HL-60 (cell line): ENCODE measurements around the gene SLC25A17.

ENCODE experiments used
- GABPA ChIP-seq: IDR thresholded peaks from 2 replicates; pipeline ENCODE4 v1.6.1; 2012; ENCODE audit warnings: low read depth
- POLR2AphosphoS5 ChIP-seq: IDR thresholded peaks from 2 replicates; pipeline ENCODE4 v1.6.1; 2012; ENCODE audit warnings: low read depth
- SPI1 ChIP-seq: IDR thresholded peaks from 2 replicates; pipeline ENCODE4 v1.6.1; 2012; ENCODE audit warnings: low read depth, mild to moderate bottlenecking, borderline replicate concordance
- TF ChIP-seq, protein P1 (sequence below): IDR thresholded peaks from one replicate; pipeline ENCODE4 v1.5.1; 2011; ENCODE audit warnings: low read length, control low read depth, inconsistent platforms; ENCODE audit not compliant: insufficient read depth
- TF ChIP-seq, protein P2 (sequence below): IDR thresholded peaks from 2 replicates; pipeline ENCODE4 v1.6.1; 2012; ENCODE audit warnings: low read depth; ENCODE audit not compliant: insufficient replicate concordance

DNA sequence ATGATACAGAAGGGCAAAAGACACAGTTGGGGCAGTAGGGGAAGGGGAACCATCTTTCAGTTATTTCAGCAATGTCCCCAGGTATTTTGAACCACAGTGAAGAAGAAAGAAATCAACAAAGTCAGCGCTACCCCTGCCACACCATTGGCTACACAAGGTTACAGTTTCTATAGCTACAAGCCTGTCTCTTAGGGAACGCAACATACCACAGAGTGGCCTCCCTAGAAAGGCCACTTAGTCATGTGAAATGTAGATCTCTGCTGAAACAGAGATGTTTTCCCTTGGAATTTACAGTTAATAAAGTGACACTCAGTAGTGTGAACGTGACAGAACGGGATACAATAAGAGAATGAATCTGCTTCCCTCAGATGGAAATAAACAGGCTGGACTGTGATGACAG, 85.2 kb downstream of the SLC25A17 start:
- TF ChIP-seq, protein P1, sequence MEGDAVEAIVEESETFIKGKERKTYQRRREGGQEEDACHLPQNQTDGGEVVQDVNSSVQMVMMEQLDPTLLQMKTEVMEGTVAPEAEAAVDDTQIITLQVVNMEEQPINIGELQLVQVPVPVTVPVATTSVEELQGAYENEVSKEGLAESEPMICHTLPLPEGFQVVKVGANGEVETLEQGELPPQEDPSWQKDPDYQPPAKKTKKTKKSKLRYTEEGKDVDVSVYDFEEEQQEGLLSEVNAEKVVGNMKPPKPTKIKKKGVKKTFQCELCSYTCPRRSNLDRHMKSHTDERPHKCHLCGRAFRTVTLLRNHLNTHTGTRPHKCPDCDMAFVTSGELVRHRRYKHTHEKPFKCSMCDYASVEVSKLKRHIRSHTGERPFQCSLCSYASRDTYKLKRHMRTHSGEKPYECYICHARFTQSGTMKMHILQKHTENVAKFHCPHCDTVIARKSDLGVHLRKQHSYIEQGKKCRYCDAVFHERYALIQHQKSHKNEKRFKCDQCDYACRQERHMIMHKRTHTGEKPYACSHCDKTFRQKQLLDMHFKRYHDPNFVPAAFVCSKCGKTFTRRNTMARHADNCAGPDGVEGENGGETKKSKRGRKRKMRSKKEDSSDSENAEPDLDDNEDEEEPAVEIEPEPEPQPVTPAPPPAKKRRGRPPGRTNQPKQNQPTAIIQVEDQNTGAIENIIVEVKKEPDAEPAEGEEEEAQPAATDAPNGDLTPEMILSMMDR, result no peak
- TF ChIP-seq POLR2AphosphoS5 (no peak), GABPA (no peak), SPI1 (no peak)
- TF ChIP-seq, protein P2, sequence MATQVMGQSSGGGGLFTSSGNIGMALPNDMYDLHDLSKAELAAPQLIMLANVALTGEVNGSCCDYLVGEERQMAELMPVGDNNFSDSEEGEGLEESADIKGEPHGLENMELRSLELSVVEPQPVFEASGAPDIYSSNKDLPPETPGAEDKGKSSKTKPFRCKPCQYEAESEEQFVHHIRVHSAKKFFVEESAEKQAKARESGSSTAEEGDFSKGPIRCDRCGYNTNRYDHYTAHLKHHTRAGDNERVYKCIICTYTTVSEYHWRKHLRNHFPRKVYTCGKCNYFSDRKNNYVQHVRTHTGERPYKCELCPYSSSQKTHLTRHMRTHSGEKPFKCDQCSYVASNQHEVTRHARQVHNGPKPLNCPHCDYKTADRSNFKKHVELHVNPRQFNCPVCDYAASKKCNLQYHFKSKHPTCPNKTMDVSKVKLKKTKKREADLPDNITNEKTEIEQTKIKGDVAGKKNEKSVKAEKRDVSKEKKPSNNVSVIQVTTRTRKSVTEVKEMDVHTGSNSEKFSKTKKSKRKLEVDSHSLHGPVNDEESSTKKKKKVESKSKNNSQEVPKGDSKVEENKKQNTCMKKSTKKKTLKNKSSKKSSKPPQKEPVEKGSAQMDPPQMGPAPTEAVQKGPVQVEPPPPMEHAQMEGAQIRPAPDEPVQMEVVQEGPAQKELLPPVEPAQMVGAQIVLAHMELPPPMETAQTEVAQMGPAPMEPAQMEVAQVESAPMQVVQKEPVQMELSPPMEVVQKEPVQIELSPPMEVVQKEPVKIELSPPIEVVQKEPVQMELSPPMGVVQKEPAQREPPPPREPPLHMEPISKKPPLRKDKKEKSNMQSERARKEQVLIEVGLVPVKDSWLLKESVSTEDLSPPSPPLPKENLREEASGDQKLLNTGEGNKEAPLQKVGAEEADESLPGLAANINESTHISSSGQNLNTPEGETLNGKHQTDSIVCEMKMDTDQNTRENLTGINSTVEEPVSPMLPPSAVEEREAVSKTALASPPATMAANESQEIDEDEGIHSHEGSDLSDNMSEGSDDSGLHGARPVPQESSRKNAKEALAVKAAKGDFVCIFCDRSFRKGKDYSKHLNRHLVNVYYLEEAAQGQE, result no peak
